K562 (cell line): ENCODE data around the gene PRDX6.

Source experiments
- AFF4 ChIP-seq: sonication (generic); formaldehyde crosslinking; IDR thresholded peaks from 2 replicates; pipeline ENCODE4 v1.8.0; 2023; ENCODE audit warnings: mild to moderate bottlenecking, missing genetic modification reagents
- CEBPB ChIP-seq: fragments of 450-650 bp; IDR thresholded peaks from 2 replicates; pipeline ENCODE4 v1.6.1; 2016; ENCODE audit warnings: missing genetic modification characterization, missing compliant biosample characterization
- FOXM1 ChIP-seq, 2 experiments: fragments of 450-650 bp in 1 of 2; sonication (generic) in 1 of 2; formaldehyde crosslinking in 1 of 2; IDR thresholded peaks; 2 replicates each; pipeline versions ENCODE4 v1.6.1 to v1.9.0; 2017 to 2022; ENCODE audit warnings: low read depth in 2 of 2, mild to moderate bottlenecking in 2 of 2, missing genetic modification reagents in 1 of 2, moderate library complexity in 1 of 2
- HSF4 ChIP-seq: fragments of 250-450 bp; sonication (Bioruptor Pico); IDR thresholded peaks from 2 replicates; pipeline ENCODE4 v2.1.2; 2022; ENCODE audit warnings: mild to moderate bottlenecking, moderate library complexity, borderline replicate concordance
- MCM5 ChIP-seq: fragments of 450-650 bp; IDR thresholded peaks from 2 replicates; pipeline ENCODE4 v1.6.1; 2016; ENCODE audit warnings: low read depth
- NBN ChIP-seq: fragments of 450-650 bp; IDR thresholded peaks from 2 replicates; pipeline ENCODE4 v1.6.1; 2016; ENCODE audit warnings: low read depth, mild to moderate bottlenecking
- POLR2AphosphoS5 ChIP-seq: IDR thresholded peaks from 2 replicates; pipeline ENCODE4 v1.6.1; 2011; ENCODE audit warnings: mild to moderate bottlenecking, low read depth, low read length, moderate library complexity; ENCODE audit not compliant: control insufficient read depth, insufficient read depth
- ZNF41 ChIP-seq: fragments of 250-450 bp; sonication (Bioruptor Pico); conservative IDR thresholded peaks from 2 replicates; pipeline ENCODE4 v1.4.0; 2020; ENCODE audit warnings: mild to moderate bottlenecking
- ZNF551 ChIP-seq: fragments of 250-450 bp; sonication (Bioruptor Pico); IDR thresholded peaks from 2 replicates; pipeline ENCODE4 v1.5.0; 2021; ENCODE audit warnings: mild to moderate bottlenecking, moderate library complexity
- TF ChIP-seq, protein P1 (sequence below): sonication (generic); formaldehyde crosslinking; IDR thresholded peaks from 2 replicates; pipeline ENCODE4 v1.4.0; 2020; ENCODE audit warnings: mild to moderate bottlenecking, missing genetic modification reagents
- TF ChIP-seq, protein P2 (sequence below), 2 experiments: fragments of 450-650 bp; IDR thresholded peaks; 2 replicates each; pipeline ENCODE4 v1.6.1; 2016
- TF ChIP-seq, protein P3 (sequence below), 3 experiments: IDR thresholded peaks in 2 of 3; conservative IDR thresholded peaks in 1 of 3; 2 replicates each; pipeline ENCODE4 v1.5.1; 2011 to 2012; ENCODE audit warnings: low read length in 3 of 3, mild to moderate bottlenecking in 3 of 3, control low read depth in 2 of 3, improper control_type of control experiment in 1 of 3, inconsistent platforms in 1 of 3, low read depth in 1 of 3, mixed read lengths in 1 of 3, moderate library complexity in 1 of 3; ENCODE audit not compliant: insufficient read depth in 2 of 3

DNA sequence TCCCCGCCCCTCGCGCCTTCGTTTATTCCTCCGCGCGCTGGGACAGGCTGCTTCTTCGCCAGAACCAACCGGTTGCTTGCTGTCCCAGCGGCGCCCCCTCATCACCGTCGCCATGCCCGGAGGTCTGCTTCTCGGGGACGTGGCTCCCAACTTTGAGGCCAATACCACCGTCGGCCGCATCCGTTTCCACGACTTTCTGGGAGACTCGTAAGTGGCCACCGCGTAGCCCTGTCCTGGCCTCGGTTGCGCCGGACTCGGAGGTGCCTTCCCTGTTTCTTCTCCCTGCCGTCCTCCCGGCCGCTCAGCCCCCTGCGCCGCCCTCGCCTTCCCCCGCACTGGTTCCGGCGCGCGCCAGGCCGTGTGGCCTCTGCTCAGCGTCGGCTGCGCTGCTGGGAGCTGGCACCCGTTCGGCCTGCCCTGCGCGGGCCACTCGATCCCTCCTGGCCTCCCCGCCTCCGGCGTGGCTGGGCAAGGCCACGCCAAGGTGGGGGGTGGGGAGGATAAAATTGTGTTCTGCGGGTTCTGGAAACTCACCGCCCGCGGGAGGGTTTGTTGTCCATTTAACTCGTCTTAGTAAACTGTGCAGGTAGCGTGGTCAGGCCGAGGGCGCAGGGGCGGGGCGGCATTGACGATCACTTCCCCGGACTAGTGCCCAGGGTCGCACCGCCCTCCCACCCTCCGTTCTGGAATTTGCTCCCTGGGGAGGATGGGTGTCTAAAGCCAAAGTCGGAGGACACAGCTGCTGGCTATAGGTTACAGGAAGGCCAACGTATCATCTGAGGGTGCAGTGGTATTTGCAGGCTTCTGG is at the start of gene PRDX6:
- TF ChIP-seq, protein P1, sequence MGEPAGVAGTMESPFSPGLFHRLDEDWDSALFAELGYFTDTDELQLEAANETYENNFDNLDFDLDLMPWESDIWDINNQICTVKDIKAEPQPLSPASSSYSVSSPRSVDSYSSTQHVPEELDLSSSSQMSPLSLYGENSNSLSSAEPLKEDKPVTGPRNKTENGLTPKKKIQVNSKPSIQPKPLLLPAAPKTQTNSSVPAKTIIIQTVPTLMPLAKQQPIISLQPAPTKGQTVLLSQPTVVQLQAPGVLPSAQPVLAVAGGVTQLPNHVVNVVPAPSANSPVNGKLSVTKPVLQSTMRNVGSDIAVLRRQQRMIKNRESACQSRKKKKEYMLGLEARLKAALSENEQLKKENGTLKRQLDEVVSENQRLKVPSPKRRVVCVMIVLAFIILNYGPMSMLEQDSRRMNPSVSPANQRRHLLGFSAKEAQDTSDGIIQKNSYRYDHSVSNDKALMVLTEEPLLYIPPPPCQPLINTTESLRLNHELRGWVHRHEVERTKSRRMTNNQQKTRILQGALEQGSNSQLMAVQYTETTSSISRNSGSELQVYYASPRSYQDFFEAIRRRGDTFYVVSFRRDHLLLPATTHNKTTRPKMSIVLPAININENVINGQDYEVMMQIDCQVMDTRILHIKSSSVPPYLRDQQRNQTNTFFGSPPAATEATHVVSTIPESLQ (CRISPR knock-in tag): peak; percentile 9; the same call in 1 of the 2 replicates
- TF ChIP-seq, protein P2, sequence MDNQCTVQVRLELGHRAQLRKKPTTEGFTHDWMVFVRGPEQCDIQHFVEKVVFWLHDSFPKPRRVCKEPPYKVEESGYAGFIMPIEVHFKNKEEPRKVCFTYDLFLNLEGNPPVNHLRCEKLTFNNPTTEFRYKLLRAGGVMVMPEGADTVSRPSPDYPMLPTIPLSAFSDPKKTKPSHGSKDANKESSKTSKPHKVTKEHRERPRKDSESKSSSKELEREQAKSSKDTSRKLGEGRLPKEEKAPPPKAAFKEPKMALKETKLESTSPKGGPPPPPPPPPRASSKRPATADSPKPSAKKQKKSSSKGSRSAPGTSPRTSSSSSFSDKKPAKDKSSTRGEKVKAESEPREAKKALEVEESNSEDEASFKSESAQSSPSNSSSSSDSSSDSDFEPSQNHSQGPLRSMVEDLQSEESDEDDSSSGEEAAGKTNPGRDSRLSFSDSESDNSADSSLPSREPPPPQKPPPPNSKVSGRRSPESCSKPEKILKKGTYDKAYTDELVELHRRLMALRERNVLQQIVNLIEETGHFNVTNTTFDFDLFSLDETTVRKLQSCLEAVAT (IDR thresholded peaks at IDR 0.05): peak; percentile 79 to 90
- TF ChIP-seq POLR2AphosphoS5: peak; percentile 88
- TF ChIP-seq NBN: peak; percentile 65
- no peak for TF ChIP-seq ZNF551 (CRISPR knock-in tag)
- TF ChIP-seq ZNF41 (CRISPR knock-in tag): no peak
- no peak for TF ChIP-seq HSF4 (CRISPR knock-in tag)
- TF ChIP-seq, protein P3, sequence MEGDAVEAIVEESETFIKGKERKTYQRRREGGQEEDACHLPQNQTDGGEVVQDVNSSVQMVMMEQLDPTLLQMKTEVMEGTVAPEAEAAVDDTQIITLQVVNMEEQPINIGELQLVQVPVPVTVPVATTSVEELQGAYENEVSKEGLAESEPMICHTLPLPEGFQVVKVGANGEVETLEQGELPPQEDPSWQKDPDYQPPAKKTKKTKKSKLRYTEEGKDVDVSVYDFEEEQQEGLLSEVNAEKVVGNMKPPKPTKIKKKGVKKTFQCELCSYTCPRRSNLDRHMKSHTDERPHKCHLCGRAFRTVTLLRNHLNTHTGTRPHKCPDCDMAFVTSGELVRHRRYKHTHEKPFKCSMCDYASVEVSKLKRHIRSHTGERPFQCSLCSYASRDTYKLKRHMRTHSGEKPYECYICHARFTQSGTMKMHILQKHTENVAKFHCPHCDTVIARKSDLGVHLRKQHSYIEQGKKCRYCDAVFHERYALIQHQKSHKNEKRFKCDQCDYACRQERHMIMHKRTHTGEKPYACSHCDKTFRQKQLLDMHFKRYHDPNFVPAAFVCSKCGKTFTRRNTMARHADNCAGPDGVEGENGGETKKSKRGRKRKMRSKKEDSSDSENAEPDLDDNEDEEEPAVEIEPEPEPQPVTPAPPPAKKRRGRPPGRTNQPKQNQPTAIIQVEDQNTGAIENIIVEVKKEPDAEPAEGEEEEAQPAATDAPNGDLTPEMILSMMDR (IDR thresholded peaks at IDR 0.05 in 2 of 3, conservative IDR thresholded peaks at IDR 0.05 in 1 of 3; ENCODE audit: insufficient read depth in 2 of 3, low read depth in 1 of 3, low read length in 3 of 3): no peak
- no peak for TF ChIP-seq FOXM1 (IDR thresholded peaks at IDR 0.05; ENCODE audit: low read depth)
- 0 out of 2 replicates have a peak, but pooled peaks have one; percentile 40 for TF ChIP-seq FOXM1 (CRISPR knock-in tag; IDR thresholded peaks at IDR 0.05; ENCODE audit: low read depth)
- no peak for TF ChIP-seq CEBPB
- TF ChIP-seq MCM5: no peak
- peak; percentile 81; the same call in 1 of the 2 replicates for TF ChIP-seq AFF4 (CRISPR knock-in tag)
